ENCODE measurements around the gene MPDZ. TPM values are rescaled to one million over a fixed set of nuclear protein-coding genes. Genes with fewer than 3 reads are reported as not detected.

The MPDZ gene
- total RNA-seq, 2 experiments from 2014 or later: not detected

DNA sequence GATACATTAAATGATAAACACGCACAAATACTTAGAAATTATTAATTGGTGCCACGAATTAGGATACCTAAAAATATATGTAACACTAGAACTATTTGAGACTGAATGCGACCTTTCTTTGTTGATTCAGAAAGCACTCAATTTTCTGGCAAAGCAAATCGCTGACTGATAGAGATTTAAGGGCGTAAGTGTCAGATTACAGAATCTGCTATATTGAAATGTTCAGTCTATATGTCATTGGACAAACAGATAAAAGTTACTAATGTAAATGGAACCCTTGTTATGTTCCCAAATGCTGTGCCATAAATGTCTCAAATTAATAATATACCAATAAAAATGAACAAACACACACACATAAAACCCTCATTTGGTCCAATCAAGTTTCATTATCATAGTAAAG is 137.9 kb downstream of the MPDZ start:
- intact Hi-C loops (cut with micrococcal nuclease): no loop called here
- H3K27ac Mint-ChIP-seq: no peak overlapping the region
- H3K27me3 Mint-ChIP-seq (ENCODE audit: low read depth): no peaks in the 10 kb centered on the region
- H3K9me3 Mint-ChIP-seq: no peaks in the 10 kb centered on the region
- H3K4me3 Mint-ChIP-seq: no peak overlapping the region
- no peaks in the 10 kb centered on the region for H3K4me1 Mint-ChIP-seq (ENCODE audit: low read depth)
- no peak for DNase-seq
- H3K36me3 Mint-ChIP-seq (ENCODE audit: low read depth): no peaks in the 10 kb centered on the region
- CTCF ChIA-PET: no interaction called here

GRCh38 chr9:13140843-13141592 is 138.5 kb downstream of the MPDZ start:
- no peaks in the 10 kb centered on the region for H3K36me3 Mint-ChIP-seq (ENCODE audit: low read depth)
- H3K4me3 Mint-ChIP-seq: no peak overlapping the region
- H3K9me3 Mint-ChIP-seq: no peaks in the 10 kb centered on the region
- no peaks in the 10 kb centered on the region for H3K27me3 Mint-ChIP-seq (ENCODE audit: low read depth)
- H3K27ac Mint-ChIP-seq: no peak overlapping the region
- H3K4me1 Mint-ChIP-seq (ENCODE audit: low read depth): no peaks in the 10 kb centered on the region
- intact Hi-C loops (cut with micrococcal nuclease): no loop called here
- CTCF ChIA-PET: no interaction called here
- DNase-seq: no peak

- Mint-ChIP-seq H3K4me1 (ENCODE audit: low read depth) (no peaks in the 10 kb centered on the region), H3K36me3 (ENCODE audit: low read depth) (no peaks in the 10 kb centered on the region), H3K9me3 (peaks cover 6% of the 10 kb centered on the region), H3K27ac (no peak overlapping the region), H3K4me3 (no peak overlapping the region), H3K27me3 (ENCODE audit: low read depth) (no peaks in the 10 kb centered on the region)
- CTCF ChIA-PET: no interaction called here
- intact Hi-C loops (cut with micrococcal nuclease): no loop called here
- no peak for DNase-seq
These were observed 139.8 kb downstream of the MPDZ start for GRCh38 chr9:13139641-13140171.

- H3K27ac Mint-ChIP-seq: no peak overlapping the region
- DNase-seq: no peak
- H3K27me3 Mint-ChIP-seq (ENCODE audit: low read depth): no peaks in the 10 kb centered on the region
- no peaks in the 10 kb centered on the region for H3K4me1 Mint-ChIP-seq (ENCODE audit: low read depth)
- peaks cover 8% of the 10 kb centered on the region for H3K9me3 Mint-ChIP-seq
- no peaks in the 10 kb centered on the region for H3K36me3 Mint-ChIP-seq (ENCODE audit: low read depth)
- intact Hi-C loops (cut with micrococcal nuclease): no loop called here
- CTCF ChIA-PET: no interaction called here
- H3K4me3 Mint-ChIP-seq: no peak overlapping the region
These were observed 142.1 kb downstream of the MPDZ start for GRCh38 chr9:13137426-13137825.

DNA sequence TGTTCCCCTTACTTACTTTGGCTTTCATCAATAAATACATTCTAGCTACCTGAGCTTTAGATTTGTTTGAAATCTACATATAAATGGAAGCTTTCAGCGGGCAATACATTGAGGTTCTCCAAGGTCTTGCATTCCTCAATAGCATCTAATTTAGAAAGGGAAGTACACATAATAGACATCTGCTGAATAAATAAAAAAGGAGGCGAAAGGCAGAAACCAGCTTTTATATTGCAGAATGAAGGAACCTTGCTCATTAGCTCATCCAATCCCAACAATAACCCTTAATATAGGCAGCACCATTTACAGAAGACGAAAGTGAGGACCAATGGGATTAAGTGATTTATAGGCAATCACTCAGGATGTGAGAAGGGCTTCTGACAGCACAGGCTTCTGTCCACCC is 147.5 kb downstream of the MPDZ start:
- no peak overlapping the region for H3K4me3 Mint-ChIP-seq
- intact Hi-C loops (cut with micrococcal nuclease): no loop called here
- H3K9me3 Mint-ChIP-seq: peaks cover 11% of the 10 kb centered on the region
- H3K27ac Mint-ChIP-seq: no peak overlapping the region
- no peaks in the 10 kb centered on the region for H3K27me3 Mint-ChIP-seq (ENCODE audit: low read depth)
- no peaks in the 10 kb centered on the region for H3K4me1 Mint-ChIP-seq (ENCODE audit: low read depth)
- CTCF ChIA-PET: no interaction called here
- H3K36me3 Mint-ChIP-seq (ENCODE audit: low read depth): no peaks in the 10 kb centered on the region
- no peak for DNase-seq

DNA sequence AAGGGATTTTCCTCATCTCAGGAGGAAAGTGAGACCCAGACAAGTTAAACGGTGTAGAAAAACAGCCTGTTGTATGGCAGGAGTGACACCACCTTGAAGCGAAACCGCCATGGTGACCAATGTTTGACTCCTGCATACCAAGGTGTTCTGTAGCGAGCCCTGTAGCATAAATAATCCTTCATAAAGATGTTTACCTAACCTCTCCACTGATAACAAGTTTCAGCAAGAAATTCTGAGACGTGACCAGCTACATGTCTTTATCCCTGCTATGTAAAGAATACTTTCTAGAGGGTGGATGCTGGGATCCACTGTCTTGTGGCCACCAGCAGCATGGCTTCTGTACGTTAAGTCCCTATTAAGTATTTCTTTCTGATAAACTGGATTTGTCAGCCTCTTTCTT is 148.1 kb downstream of the MPDZ start:
- intact Hi-C loops (cut with micrococcal nuclease): no loop called here
- DNase-seq: no peak
- no peaks in the 10 kb centered on the region for H3K4me1 Mint-ChIP-seq (ENCODE audit: low read depth)
- H3K9me3 Mint-ChIP-seq: peaks cover 12% of the 10 kb centered on the region
- H3K4me3 Mint-ChIP-seq: no peak overlapping the region
- H3K27me3 Mint-ChIP-seq (ENCODE audit: low read depth): no peaks in the 10 kb centered on the region
- CTCF ChIA-PET: no interaction called here
- no peaks in the 10 kb centered on the region for H3K36me3 Mint-ChIP-seq (ENCODE audit: low read depth)
- no peak overlapping the region for H3K27ac Mint-ChIP-seq

GRCh38 chr9:13128266-13128860 is 151.1 kb downstream of the MPDZ start:
- DNase-seq: no peak
- H3K4me3 Mint-ChIP-seq: no peak overlapping the region
- intact Hi-C loops (cut with micrococcal nuclease): no loop called here
- H3K27me3 Mint-ChIP-seq (ENCODE audit: low read depth): no peaks in the 10 kb centered on the region
- no peaks in the 10 kb centered on the region for H3K4me1 Mint-ChIP-seq (ENCODE audit: low read depth)
- CTCF ChIA-PET: interaction anchor here (0.8 kb wide), 1 partner anchor 8 kb away, joined by 5 read pairs; no protein-coding TSS in a partner anchor
- no peaks in the 10 kb centered on the region for H3K36me3 Mint-ChIP-seq (ENCODE audit: low read depth)
- peaks cover 4% of the 10 kb centered on the region for H3K9me3 Mint-ChIP-seq
- H3K27ac Mint-ChIP-seq: no peak overlapping the region

DNA sequence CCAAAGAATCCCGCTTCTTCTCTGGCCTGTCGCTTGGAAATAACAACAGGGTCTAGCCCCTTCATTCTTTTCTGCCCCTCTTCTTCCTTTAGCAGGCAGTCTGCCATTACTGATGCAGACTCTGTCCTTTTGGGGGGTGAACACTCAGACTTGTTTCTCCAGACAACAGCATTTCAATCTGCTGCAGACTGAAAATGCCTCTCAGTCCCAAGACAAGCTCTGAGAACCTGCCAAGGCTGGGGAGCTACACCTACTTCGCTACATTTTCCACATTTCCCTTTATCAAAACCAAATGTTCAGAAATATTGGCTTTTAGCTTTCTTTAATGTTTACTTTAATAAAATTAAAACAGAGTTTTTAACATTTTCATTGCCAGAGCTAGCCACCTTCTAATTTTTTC is 152.4 kb downstream of the MPDZ start:
- H3K4me3 Mint-ChIP-seq: no peak overlapping the region
- CTCF ChIA-PET: no interaction called here
- H3K4me1 Mint-ChIP-seq (ENCODE audit: low read depth): no peaks in the 10 kb centered on the region
- no peak overlapping the region for H3K27ac Mint-ChIP-seq
- intact Hi-C loops (cut with micrococcal nuclease): no loop called here
- no peaks in the 10 kb centered on the region for H3K36me3 Mint-ChIP-seq (ENCODE audit: low read depth)
- DNase-seq: no peak
- H3K27me3 Mint-ChIP-seq (ENCODE audit: low read depth): no peaks in the 10 kb centered on the region
- H3K9me3 Mint-ChIP-seq: peaks cover 4% of the 10 kb centered on the region

DNA sequence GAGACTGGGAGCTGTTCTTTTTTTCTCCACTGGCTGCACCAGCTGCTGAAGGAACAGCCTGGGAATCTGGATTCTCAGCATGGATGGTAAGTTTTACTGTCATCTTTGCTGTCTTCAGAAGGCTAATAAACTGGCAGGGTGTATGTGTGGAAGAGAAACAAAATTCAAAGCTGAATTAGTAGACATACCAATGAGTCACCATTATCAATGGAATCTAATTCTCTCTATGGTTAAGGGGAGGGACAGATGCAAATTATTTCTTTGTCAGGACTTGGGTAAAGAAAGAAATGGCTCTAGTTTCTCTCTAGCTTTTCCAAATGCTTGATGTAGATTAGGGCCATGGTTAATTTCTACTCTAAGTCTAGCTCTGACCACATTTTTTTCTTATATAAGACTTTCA is 154.2 kb downstream of the MPDZ start:
- no peaks in the 10 kb centered on the region for H3K27me3 Mint-ChIP-seq (ENCODE audit: low read depth)
- no peaks in the 10 kb centered on the region for H3K36me3 Mint-ChIP-seq (ENCODE audit: low read depth)
- intact Hi-C loops (cut with micrococcal nuclease): no loop called here
- CTCF ChIA-PET: no interaction called here
- peaks cover 3% of the 10 kb centered on the region for H3K9me3 Mint-ChIP-seq
- no peaks in the 10 kb centered on the region for H3K4me1 Mint-ChIP-seq (ENCODE audit: low read depth)
- H3K4me3 Mint-ChIP-seq: no peak overlapping the region
- no peak overlapping the region for H3K27ac Mint-ChIP-seq
- DNase-seq: no peak

DNA sequence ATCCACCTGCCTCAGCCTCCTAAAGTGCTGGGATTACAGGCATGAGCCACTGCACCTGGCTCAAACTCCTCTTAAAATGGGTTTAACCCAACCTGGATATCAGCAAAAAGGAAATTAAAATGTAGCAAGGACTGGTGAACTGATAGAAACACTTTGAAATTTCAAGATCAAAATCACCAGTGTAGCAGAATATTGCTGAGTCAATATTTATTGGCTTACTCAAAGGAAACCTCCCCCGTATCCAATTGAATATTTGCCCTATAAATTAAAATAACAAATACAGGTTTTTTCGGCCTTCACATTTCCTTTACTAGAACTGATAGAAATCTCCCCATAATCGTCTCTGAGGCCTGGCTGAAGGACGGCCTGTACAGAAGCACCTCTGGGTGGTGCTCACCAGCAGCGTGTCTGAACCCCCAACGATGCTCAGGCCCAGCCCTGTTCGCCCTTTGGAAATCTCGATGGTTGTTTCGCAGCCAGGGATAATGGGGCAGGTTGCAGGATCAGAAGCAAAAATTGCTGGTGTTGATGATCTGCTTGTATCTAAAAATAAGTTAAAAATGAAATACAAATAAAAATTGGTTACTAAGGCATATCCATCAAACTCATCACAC is 156.6 kb downstream of the MPDZ start:
- CTCF ChIA-PET: no interaction called here
- Mint-ChIP-seq H3K27ac (no peak overlapping the region), H3K27me3 (ENCODE audit: low read depth) (no peaks in the 10 kb centered on the region), H3K36me3 (ENCODE audit: low read depth) (no peaks in the 10 kb centered on the region), H3K9me3 (peaks cover 3% of the 10 kb centered on the region), H3K4me1 (ENCODE audit: low read depth) (no peaks in the 10 kb centered on the region), H3K4me3 (no peak overlapping the region)
- intact Hi-C loops (cut with micrococcal nuclease): no loop called here
- no peak for DNase-seq

GRCh38 chr9:13118313-13118712 is 161.2 kb downstream of the MPDZ start:
- Mint-ChIP-seq H3K27me3 (ENCODE audit: low read depth) (no peaks in the 10 kb centered on the region), H3K4me3 (no peak overlapping the region), H3K27ac (no peak overlapping the region), H3K36me3 (ENCODE audit: low read depth) (no peaks in the 10 kb centered on the region), H3K9me3 (peaks cover 4% of the 10 kb centered on the region), H3K4me1 (ENCODE audit: low read depth) (no peaks in the 10 kb centered on the region)
- CTCF ChIA-PET: no interaction called here
- DNase-seq: no peak
- intact Hi-C loops (cut with micrococcal nuclease): no loop called here

DNA sequence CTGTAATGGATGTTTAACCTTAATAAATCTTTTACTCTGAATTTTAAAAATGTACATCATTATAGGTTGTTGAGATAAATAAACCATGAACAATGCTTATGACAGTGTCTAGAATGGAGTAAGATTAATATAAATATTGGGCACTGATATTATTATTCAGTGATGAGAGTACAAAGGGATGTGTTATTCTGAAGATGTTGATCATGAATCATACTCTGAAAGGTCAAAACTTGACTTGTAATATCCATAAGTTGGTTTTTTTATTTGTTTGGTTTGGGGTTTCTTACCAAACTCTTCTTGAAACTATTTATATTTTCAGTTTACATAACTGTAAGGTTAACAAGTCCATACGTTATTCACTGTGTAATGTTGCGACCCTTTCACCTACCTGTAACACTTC is 163.2 kb downstream of the MPDZ start:
- Mint-ChIP-seq H3K27ac (no peak overlapping the region), H3K9me3 (peaks cover 4% of the 10 kb centered on the region), H3K4me1 (ENCODE audit: low read depth) (no peaks in the 10 kb centered on the region), H3K36me3 (ENCODE audit: low read depth) (no peaks in the 10 kb centered on the region), H3K27me3 (ENCODE audit: low read depth) (no peaks in the 10 kb centered on the region), H3K4me3 (no peak overlapping the region)
- DNase-seq: no peak
- CTCF ChIA-PET: no interaction called here
- intact Hi-C loops (cut with micrococcal nuclease): no loop called here

- CTCF ChIA-PET: no interaction called here
- no peak overlapping the region for H3K4me3 Mint-ChIP-seq
- H3K27ac Mint-ChIP-seq: no peak overlapping the region
- H3K9me3 Mint-ChIP-seq: peaks cover 3% of the 10 kb centered on the region
- no peaks in the 10 kb centered on the region for H3K4me1 Mint-ChIP-seq (ENCODE audit: low read depth)
- intact Hi-C loops (cut with micrococcal nuclease): no loop called here
- no peaks in the 10 kb centered on the region for H3K27me3 Mint-ChIP-seq (ENCODE audit: low read depth)
- no peaks in the 10 kb centered on the region for H3K36me3 Mint-ChIP-seq (ENCODE audit: low read depth)
- DNase-seq: no peak
These were observed 165.7 kb downstream of the MPDZ start for GRCh38 chr9:13113751-13114150.

Data from activated naive CD4-positive, alpha-beta T cell treated with anti-CD3 and anti-CD28 coated beads for 36 hours (primary cell).